Stimulated activated naive CD8-positive, alpha-beta T cell treated with anti-CD3 and anti-CD28 coated beads, Interleukin-15, amount 100 ng/mL, for 72 hours (primary cell): ENCODE data around the gene CALR.
A peak's percentile ranks its signal among the peaks of the same experiment; 100 is the strongest.
"Not testable (repeated sequence)": the region's sequence is repeated elsewhere in the genome, so short reads cannot be mapped to it uniquely, and the experiment has no call there.

Experiments used
- ATAC-seq: fragments of 150-1000 bp; cut with Tn5 transposase; 2 replicates; pipeline ENCODE4 v1.10.0; 2021; ENCODE audit warnings: mild to moderate bottlenecking, moderate library complexity
- DNase-seq, 2 donors: peaks; one replicate each; pipeline ENCODE4 v3.0.0; 2021 to 2022
- H3K27ac Mint-ChIP-seq, 2 donors: one replicate each; pipeline ENCODE4 v1.8.0; 2022; ENCODE audit warnings: mild to moderate bottlenecking in 2 of 2, mixed read lengths in 2 of 2, moderate library complexity in 2 of 2
- H3K27me3 Mint-ChIP-seq: one replicate; pipeline ENCODE4 v1.8.0; 2022; ENCODE audit warnings: mixed read lengths
- H3K4me1 Mint-ChIP-seq: one replicate; pipeline ENCODE4 v1.8.0; 2022; ENCODE audit warnings: mild to moderate bottlenecking, mixed read lengths
- H3K4me3 Mint-ChIP-seq, 2 donors: one replicate each; pipeline ENCODE4 v1.8.0; 2022; ENCODE audit warnings: mild to moderate bottlenecking in 2 of 2, mixed read lengths in 2 of 2, moderate library complexity in 1 of 2
- H3K9me3 Mint-ChIP-seq, 2 donors: one replicate each; pipeline ENCODE4 v1.8.0; 2022; ENCODE audit warnings: mixed read lengths in 2 of 2

Gene CALR

DNA sequence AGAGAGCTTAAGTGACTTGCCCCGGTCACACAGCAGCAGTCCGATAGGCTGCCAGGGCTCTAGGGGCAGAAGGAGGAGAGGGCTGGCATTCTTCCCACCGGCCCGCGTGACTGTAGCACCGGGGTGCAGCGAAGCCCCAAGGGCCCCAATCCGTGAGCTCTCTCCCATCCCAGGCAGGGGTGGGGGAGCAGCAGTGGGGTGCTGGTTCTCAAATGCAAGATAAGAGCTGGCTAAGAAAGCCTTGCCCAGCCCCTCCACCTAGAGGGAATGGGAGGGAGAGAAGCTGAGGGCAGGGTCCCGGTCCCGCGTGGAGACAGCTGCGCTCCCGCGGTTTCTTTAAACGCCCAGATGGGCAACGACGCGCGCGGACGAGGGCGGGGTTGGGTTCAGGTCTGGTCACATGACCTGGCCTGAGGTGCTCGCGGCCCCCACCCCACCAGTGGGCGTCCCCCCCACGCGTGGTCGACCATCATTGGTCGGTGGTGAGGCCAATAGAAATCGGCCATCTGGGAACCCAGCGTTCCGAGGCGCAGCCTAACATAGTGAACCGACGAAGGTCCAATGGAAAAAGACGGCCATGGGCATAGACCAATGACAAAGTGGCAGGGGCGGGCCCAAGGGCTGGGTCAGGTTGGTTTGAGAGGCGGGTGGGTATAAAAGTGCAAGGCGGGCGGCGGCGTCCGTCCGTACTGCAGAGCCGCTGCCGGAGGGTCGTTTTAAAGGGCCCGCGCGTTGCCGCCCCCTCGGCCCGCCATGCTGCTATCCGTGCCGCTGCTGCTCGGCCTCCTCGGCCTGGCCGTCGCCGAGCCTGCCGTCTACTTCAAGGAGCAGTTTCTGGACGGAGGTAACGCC, at the start of gene CALR:
Gene CALR (plus strand): TSS at position 683 of the 852 bp plus-strand sequence. CDS start 71 bp downstream, at position 754.
- Mint-ChIP-seq H3K27me3 (no peaks in the 10 kb centered on the region), H3K4me3 (peak within 1 kb of the TSS; percentile 99), H3K4me1 (peaks cover 72% of the 10 kb centered on the region), H3K9me3 (no peaks in the 10 kb centered on the region), H3K27ac (peak within 1 kb of the TSS; percentile 95 to 98)
- peak; percentile 99 to 100 for DNase-seq
- ATAC-seq: peak; percentile 92

DNA sequence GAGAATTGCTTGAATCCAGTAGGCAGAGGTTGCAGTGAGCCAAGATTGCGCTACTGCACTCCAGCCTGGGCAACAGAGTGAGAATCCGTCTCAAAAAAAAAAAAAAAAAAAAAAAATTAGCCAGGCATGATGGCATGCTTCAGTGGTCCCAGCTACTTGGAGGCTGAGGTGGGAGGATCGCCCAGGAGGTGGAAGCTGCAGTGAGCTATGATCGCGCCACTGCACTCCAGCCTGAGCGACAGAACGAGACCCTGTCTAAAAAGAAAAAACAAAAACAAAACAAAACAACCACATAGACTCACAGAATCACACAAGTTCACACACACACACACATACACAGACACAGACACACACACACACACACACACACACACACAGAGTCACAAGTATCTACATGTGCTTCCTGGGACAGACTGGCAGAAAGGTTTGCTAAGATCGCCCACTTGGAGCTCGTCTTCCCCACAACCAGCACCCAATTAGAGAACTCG, 48.1 kb upstream of the CALR start:
- H3K4me3 Mint-ChIP-seq: peak overlapping the region; percentile 98 to 99
- peak overlapping the region in 1 of 2 donors; percentile 91 for H3K27ac Mint-ChIP-seq
- H3K4me1 Mint-ChIP-seq: peaks cover 48% of the 10 kb centered on the region
- H3K9me3 Mint-ChIP-seq, ATAC-seq, H3K27me3 Mint-ChIP-seq, DNase-seq: not testable (repeated sequence)

- Mint-ChIP-seq H3K4me3 (peak within 1 kb of the TSS; percentile 98 to 99), H3K9me3 (no peaks in the 10 kb centered on the region), H3K4me1 (peaks cover 48% of the 10 kb centered on the region), H3K27ac (peak within 1 kb of the TSS; percentile 91 to 94), H3K27me3 (no peaks in the 10 kb centered on the region)
- DNase-seq (peak; percentile 94 to 98), ATAC-seq (peak; percentile 98)
Measured at GRCh38 chr19:12890787-12891552, 47.4 kb upstream of the CALR start, which contains the start of gene GCDH. TSS of gene GCDH (plus strand) at chr19:12891160. CDS start at chr19:12891305, 145 bp downstream.

GRCh38 chr19:12891553-12892021, 46.8 kb upstream of the CALR start:
- ATAC-seq (no peak), DNase-seq (peak in 1 of 2 donors; percentile 24)
- no peaks in the 10 kb centered on the region for H3K9me3 Mint-ChIP-seq
- peak overlapping the region; percentile 98 to 99 for H3K4me3 Mint-ChIP-seq
- H3K27ac Mint-ChIP-seq: peak overlapping the region in 1 of 2 donors; percentile 81
- H3K27me3 Mint-ChIP-seq: no peaks in the 10 kb centered on the region
- peaks cover 42% of the 10 kb centered on the region for H3K4me1 Mint-ChIP-seq

DNA sequence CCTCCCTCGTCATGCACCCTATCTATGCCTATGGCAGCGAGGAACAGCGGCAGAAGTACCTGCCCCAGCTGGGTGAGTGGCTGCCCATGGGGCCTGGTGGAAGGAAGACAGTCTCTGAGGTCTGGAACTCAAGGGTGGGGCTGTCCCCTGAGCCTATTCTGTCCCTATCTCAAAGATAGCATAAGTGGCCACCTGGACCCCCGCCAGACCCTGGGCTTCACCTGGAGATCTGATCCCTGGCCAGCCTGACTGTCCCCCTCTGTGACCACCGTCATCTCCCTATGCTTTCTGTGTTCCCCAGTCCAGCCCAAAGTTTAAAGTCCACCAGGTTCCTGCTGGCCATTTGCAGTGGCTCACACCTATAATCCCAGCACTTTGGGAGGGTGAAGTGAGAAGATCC, 44.8 kb upstream of the CALR start:
- peak overlapping the region in 1 of 2 donors; percentile 13 for H3K27ac Mint-ChIP-seq
- ATAC-seq: no peak
- peak overlapping the region in 1 of 2 donors; percentile 35 for H3K4me3 Mint-ChIP-seq
- peaks cover 45% of the 10 kb centered on the region for H3K4me1 Mint-ChIP-seq
- H3K9me3 Mint-ChIP-seq: no peaks in the 10 kb centered on the region
- no peak for DNase-seq
- no peaks in the 10 kb centered on the region for H3K27me3 Mint-ChIP-seq

GRCh38 chr19:12896460-12896859, 41.9 kb upstream of the CALR start:
- DNase-seq (no peak), ATAC-seq (no peak)
- no peaks in the 10 kb centered on the region for H3K9me3 Mint-ChIP-seq
- H3K27ac Mint-ChIP-seq: peak overlapping the region in 1 of 2 donors; percentile 74
- no peak overlapping the region for H3K4me3 Mint-ChIP-seq
- peaks cover 48% of the 10 kb centered on the region for H3K4me1 Mint-ChIP-seq
- no peaks in the 10 kb centered on the region for H3K27me3 Mint-ChIP-seq

GRCh38 chr19:12899891-12900518, 38.4 kb upstream of the CALR start:
- Mint-ChIP-seq H3K4me3 (peak overlapping the region; percentile 63 to 74), H3K27me3 (no peaks in the 10 kb centered on the region), H3K27ac (peak overlapping the region in 1 of 2 donors; percentile 54), H3K9me3 (no peaks in the 10 kb centered on the region), H3K4me1 (peaks cover 30% of the 10 kb centered on the region)
- DNase-seq: peak; percentile 61 to 86
- peak; percentile 98 for ATAC-seq

DNA sequence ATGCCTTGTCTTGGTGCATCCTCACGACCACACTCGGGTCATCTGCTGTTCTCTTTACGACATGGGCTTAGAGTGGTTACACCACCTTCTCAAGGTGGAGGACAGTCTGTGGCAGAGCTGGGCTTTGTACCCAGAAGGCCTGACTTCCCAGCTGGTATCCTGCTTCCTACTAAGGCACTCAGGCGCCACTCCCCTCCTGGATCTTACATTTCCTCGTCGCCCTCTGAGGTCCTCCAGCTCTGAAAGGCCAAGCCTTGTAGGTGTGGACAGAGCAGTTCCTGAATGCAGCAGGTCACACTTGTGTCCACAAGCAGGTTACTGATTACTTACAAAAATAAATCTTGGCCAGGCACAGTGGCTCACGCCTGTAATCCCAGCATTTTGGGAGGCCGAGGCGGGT, 31.2 kb upstream of the CALR start:
- Mint-ChIP-seq H3K27ac (no peak overlapping the region), H3K27me3 (no peaks in the 10 kb centered on the region), H3K4me1 (peaks cover 7% of the 10 kb centered on the region), H3K4me3 (no peak overlapping the region), H3K9me3 (no peaks in the 10 kb centered on the region)
- DNase-seq (no peak), ATAC-seq (no peak)

GRCh38 chr19:12912571-12912970, 25.8 kb upstream of the CALR start:
- Mint-ChIP-seq H3K27me3 (no peaks in the 10 kb centered on the region), H3K4me1 (peaks cover 36% of the 10 kb centered on the region), H3K4me3 (no peak overlapping the region), H3K27ac (peak overlapping the region in 1 of 2 donors; percentile 1), H3K9me3 (no peaks in the 10 kb centered on the region)
- ATAC-seq: no peak
- no peak for DNase-seq

- ATAC-seq (no peak), DNase-seq (no peak)
- Mint-ChIP-seq H3K27me3 (no peaks in the 10 kb centered on the region), H3K4me1 (peaks cover 37% of the 10 kb centered on the region), H3K9me3 (no peaks in the 10 kb centered on the region), H3K27ac (peak overlapping the region; percentile 68 to 78), H3K4me3 (no peak overlapping the region)
Measured at GRCh38 chr19:12913011-12913561, 25.3 kb upstream of the CALR start.

- DNase-seq (peak; percentile 29 to 56), ATAC-seq (peak; percentile 83)
- Mint-ChIP-seq H3K27me3 (no peaks in the 10 kb centered on the region), H3K27ac (peak overlapping the region; percentile 91), H3K4me1 (peaks cover 42% of the 10 kb centered on the region), H3K9me3 (peaks cover 0 to 3% of the 10 kb centered on the region in 2 donors), H3K4me3 (peak overlapping the region; percentile 47 to 61)
Measured at GRCh38 chr19:12913851-12914690, 24.3 kb upstream of the CALR start.

- H3K4me1 Mint-ChIP-seq: peaks cover 51% of the 10 kb centered on the region
- not testable (repeated sequence) for H3K9me3 Mint-ChIP-seq, DNase-seq, H3K4me3 Mint-ChIP-seq, ATAC-seq, H3K27ac Mint-ChIP-seq, H3K27me3 Mint-ChIP-seq
Measured at GRCh38 chr19:12915860-12916259, 22.5 kb upstream of the CALR start.

- H3K27ac Mint-ChIP-seq: peak overlapping the region in 1 of 2 donors; percentile 97
- ATAC-seq: no peak
Measured at GRCh38 chr19:12918253-12918652, 20.2 kb upstream of the CALR start.

DNA sequence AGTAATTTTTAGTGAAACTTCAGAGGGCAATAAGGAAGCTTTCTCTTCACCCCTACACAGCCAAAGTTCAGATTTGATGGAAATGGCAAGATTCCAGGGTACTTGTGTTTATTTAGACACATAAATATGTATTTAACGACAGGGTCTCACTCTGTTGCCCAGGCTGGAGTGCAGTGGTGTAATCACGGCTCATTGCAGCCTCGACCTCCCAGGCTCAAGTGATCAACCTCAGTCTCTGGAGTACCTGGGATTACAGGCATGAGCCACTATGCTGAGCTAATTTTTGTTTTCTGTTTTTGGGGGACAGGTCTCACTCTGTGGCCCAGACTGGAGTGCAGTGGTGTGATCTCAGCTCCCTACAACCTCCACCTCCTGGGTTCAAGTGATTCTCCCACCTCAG, 17.4 kb upstream of the CALR start:
- no peak overlapping the region for H3K27ac Mint-ChIP-seq
- ATAC-seq (no peak), DNase-seq (no peak)
- H3K4me3 Mint-ChIP-seq: no peak overlapping the region
- H3K4me1 Mint-ChIP-seq: peaks cover 22% of the 10 kb centered on the region
- peaks cover 0 to 5% of the 10 kb centered on the region in 2 donors for H3K9me3 Mint-ChIP-seq
- no peaks in the 10 kb centered on the region for H3K27me3 Mint-ChIP-seq

More at GRCh38 chr19:12918253-12918652, 20.2 kb upstream of the CALR start:
- Mint-ChIP-seq H3K9me3 (peaks cover 0 to 5% of the 10 kb centered on the region in 2 donors), H3K4me3 (peak overlapping the region; percentile 80 to 84), H3K27me3 (no peaks in the 10 kb centered on the region), H3K4me1 (peaks cover 48% of the 10 kb centered on the region)
- no peak for DNase-seq
